SK-N-SH treated with all-trans-retinoic acid at 6 μM for 48 hours (cell line): Measurements from ENCODE around the gene SIL1.

Source experiments
- CSDC2 ChIP-seq: fragments of 250-450 bp; sonication (Bioruptor Pico); IDR thresholded peaks from 2 replicates; pipeline ENCODE4 v1.5.0; 2020; ENCODE audit warnings: mild to moderate bottlenecking, moderate library complexity
- SNAI2 ChIP-seq: fragments of 250-450 bp; sonication (Bioruptor Pico); IDR thresholded peaks from 2 replicates; pipeline ENCODE4 v1.5.0; 2020; ENCODE audit warnings: mild to moderate bottlenecking, moderate library complexity
- ZFP3 ChIP-seq: fragments of 250-450 bp; sonication (Bioruptor Pico); IDR thresholded peaks from 2 replicates; pipeline ENCODE4 v1.5.0; 2020; ENCODE audit warnings: mild to moderate bottlenecking, moderate library complexity
- ZFP30 ChIP-seq: fragments of 450-650 bp; formaldehyde crosslinking; IDR thresholded peaks from 2 replicates; pipeline ENCODE4 v1.5.0; 2022; ENCODE audit warnings: mild to moderate bottlenecking, moderate library complexity
- ZNF70 ChIP-seq: fragments of 450-650 bp; formaldehyde crosslinking; IDR thresholded peaks from 2 replicates; pipeline ENCODE4 v1.5.0; 2020; ENCODE audit warnings: mild to moderate bottlenecking, moderate library complexity

GRCh38 chr5:138956801-138957200 is 241.4 kb downstream of the SIL1 start:
- TF ChIP-seq ZFP3 (CRISPR knock-in tag), result no peak
- TF ChIP-seq SNAI2 (CRISPR knock-in tag), result no peak
- TF ChIP-seq ZNF70 (CRISPR knock-in tag), result no peak
- no peak for TF ChIP-seq CSDC2 (CRISPR knock-in tag)
- no peak for TF ChIP-seq ZFP30 (CRISPR knock-in tag)
